WTC11 (cell line): ENCODE data around the gene DECR2. TPM values are rescaled to one million over a fixed set of nuclear protein-coding genes. Genes with fewer than 3 reads are reported as not detected.

Source experiments
- ATAC-seq: fragments of 200-7000 bp; cut with Tn5 transposase; 2 replicates; pipeline ENCODE4 v1.10.0; 2021; ENCODE audit warnings: mild to moderate bottlenecking, moderate library complexity
- CTCF ChIA-PET: fragments of 300-600 bp; sonication (Branson Sonifier 250); formaldehyde crosslinking; loops from one replicate; lab custom pipeline; 2021; ENCODE audit warnings: antibody characterized with exemption; lab: Charles Lee
- POLR2A ChIA-PET: fragments of 350-600 bp; sonication (Branson Sonifier 250); formaldehyde crosslinking; loops from one replicate; lab custom pipeline; 2021; ENCODE audit warnings: antibody characterized with exemption; lab: Charles Lee
- DNase-seq: peaks from one replicate; pipeline ENCODE4 v3.0.0; 2021; ENCODE audit warnings: low spot score
- H3K27ac Mint-ChIP-seq: 2 replicates; pipeline ENCODE4 v1.8.0; 2021; ENCODE audit warnings: mixed read lengths
- H3K27me3 Mint-ChIP-seq: 2 replicates; pipeline ENCODE4 v1.8.0; 2021; ENCODE audit warnings: low read depth, mild to moderate bottlenecking, moderate library complexity, mixed read lengths
- H3K36me3 Mint-ChIP-seq: 2 replicates; pipeline ENCODE4 v1.8.0; 2021; ENCODE audit warnings: mixed read lengths
- H3K4me1 Mint-ChIP-seq: 2 replicates; pipeline ENCODE4 v1.8.0; 2022; ENCODE audit warnings: mixed read lengths
- H3K4me3 Mint-ChIP-seq: 2 replicates; pipeline ENCODE4 v1.8.0; 2021; ENCODE audit warnings: mild to moderate bottlenecking, moderate library complexity, mixed read lengths
- H3K9me3 Mint-ChIP-seq: 2 replicates; pipeline ENCODE4 v1.8.0; 2021; ENCODE audit warnings: mixed read lengths
- ELF4 ChIP-seq: sonication (generic); formaldehyde crosslinking; IDR thresholded peaks from 2 replicates; pipeline ENCODE4 v1.8.1; 2022; ENCODE audit warnings: low read depth, mild to moderate bottlenecking, moderate library complexity, missing genetic modification reagents
- EMX1 ChIP-seq: fragments of 250-450 bp; sonication (Bioruptor Pico); IDR thresholded peaks from 2 replicates; pipeline ENCODE4 v1.8.0; 2021; ENCODE audit warnings: mild to moderate bottlenecking
- GTF2I ChIP-seq: fragments of 250-450 bp; sonication (Bioruptor Pico); conservative IDR thresholded peaks from 2 replicates; pipeline ENCODE4 v1.4.0; 2021; ENCODE audit warnings: mild to moderate bottlenecking
- HMGA2 ChIP-seq: fragments of 250-450 bp; sonication (Bioruptor Pico); IDR thresholded peaks from 2 replicates; pipeline ENCODE4 v1.4.0; 2021; ENCODE audit warnings: mild to moderate bottlenecking, moderate library complexity
- IRF2 ChIP-seq: sonication (generic); formaldehyde crosslinking; IDR thresholded peaks from 2 replicates; pipeline ENCODE4 v1.8.0; 2022; ENCODE audit warnings: low read depth, missing genetic modification reagents, borderline replicate concordance
- KAT7 ChIP-seq: sonication (generic); formaldehyde crosslinking; IDR thresholded peaks from 2 replicates; pipeline ENCODE4 v1.8.1; 2023; ENCODE audit warnings: missing genetic modification reagents, mild to moderate bottlenecking, borderline replicate concordance
- MYBL2 ChIP-seq: sonication (generic); formaldehyde crosslinking; IDR thresholded peaks from 2 replicates; pipeline ENCODE4 v1.8.1; 2023; ENCODE audit warnings: mild to moderate bottlenecking, moderate library complexity, missing genetic modification reagents
- NFATC4 ChIP-seq: fragments of 250-450 bp; sonication (Bioruptor Pico); IDR thresholded peaks from 2 replicates; pipeline ENCODE4 v1.9.0; 2021; ENCODE audit warnings: mild to moderate bottlenecking
- TP53 ChIP-seq: sonication (generic); formaldehyde crosslinking; IDR thresholded peaks from 2 replicates; pipeline ENCODE4 v1.8.1; 2023; ENCODE audit warnings: mild to moderate bottlenecking, missing genetic modification reagents
- ZNF121 ChIP-seq: sonication (generic); formaldehyde crosslinking; IDR thresholded peaks from 2 replicates; pipeline ENCODE4 v1.8.0; 2023; ENCODE audit warnings: missing genetic modification reagents
- ZNF232 ChIP-seq: sonication (generic); formaldehyde crosslinking; IDR thresholded peaks from 2 replicates; pipeline ENCODE4 v1.8.0; 2022; ENCODE audit warnings: mild to moderate bottlenecking, missing genetic modification reagents
- total RNA-seq: library from RNA; stranded (reverse); gene quantifications from 3 replicates; pipeline ENCODE4 v1.2.3, GENCODE V29; 2021
- TF ChIP-seq, protein P1 (sequence below): sonication (generic); formaldehyde crosslinking; IDR thresholded peaks from 2 replicates; pipeline ENCODE4 v1.8.1; 2023; ENCODE audit warnings: mild to moderate bottlenecking, moderate library complexity, missing genetic modification reagents
- TF ChIP-seq, protein P2 (sequence below): fragments of 250-450 bp; sonication (Bioruptor Pico); IDR thresholded peaks from 2 replicates; pipeline ENCODE4 v1.9.0; 2021; ENCODE audit warnings: mild to moderate bottlenecking, borderline replicate concordance
- TF ChIP-seq, protein P3 (sequence below): sonication (generic); formaldehyde crosslinking; IDR thresholded peaks from 2 replicates; pipeline ENCODE4 v1.8.1; 2023; ENCODE audit warnings: mild to moderate bottlenecking, missing genetic modification reagents, borderline replicate concordance
- TF ChIP-seq, protein P4 (sequence below): sonication (generic); formaldehyde crosslinking; IDR thresholded peaks from 2 replicates; pipeline ENCODE4 v1.8.1; 2022; ENCODE audit warnings: mild to moderate bottlenecking, moderate library complexity, missing genetic modification reagents
- TF ChIP-seq, protein P5 (sequence below): sonication (generic); formaldehyde crosslinking; IDR thresholded peaks from 2 replicates; pipeline ENCODE4 v1.8.1; 2022; ENCODE audit warnings: low read depth, missing genetic modification reagents, borderline replicate concordance
- TF ChIP-seq, protein P6 (sequence below): sonication (generic); formaldehyde crosslinking; IDR thresholded peaks from 2 replicates; pipeline ENCODE4 v1.8.0; 2023; ENCODE audit warnings: missing genetic modification reagents

Gene DECR2
- total RNA-seq, 1 experiment from 2014 or later = 43.6 TPM

DNA sequence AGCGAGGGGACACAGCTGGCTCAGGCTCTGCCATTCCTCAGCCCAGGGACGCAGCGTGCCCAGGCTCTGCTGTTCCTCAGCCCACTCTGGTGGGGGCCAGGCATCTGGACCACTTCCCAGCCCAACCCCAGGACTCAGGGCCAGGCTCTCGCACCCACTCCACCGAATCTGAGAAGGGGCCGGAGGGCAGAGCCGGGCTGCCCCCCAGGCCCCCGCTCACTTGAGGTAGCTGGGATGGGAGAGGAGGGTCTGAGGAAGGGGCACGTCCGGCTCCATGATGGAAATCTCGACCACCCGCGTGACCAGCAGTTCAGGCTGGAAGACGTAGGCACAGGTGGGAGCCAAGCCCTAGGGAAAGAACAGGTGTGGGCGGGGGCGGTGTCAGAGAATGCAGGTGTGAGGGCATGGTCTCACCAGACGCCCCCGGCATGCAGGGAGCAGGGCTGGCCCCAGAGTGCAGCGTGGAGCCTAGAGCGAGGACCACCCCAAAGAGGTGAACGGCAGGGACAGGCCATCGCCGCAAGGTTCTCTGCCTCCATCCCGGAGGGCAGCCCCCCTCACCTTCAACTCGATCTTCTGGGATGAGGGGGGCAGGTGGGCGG, 24.8 kb upstream of the DECR2 start:
- Mint-ChIP-seq H3K27me3 (no peaks in the 10 kb centered on the region), H3K4me1 (peaks cover 15% of the 10 kb centered on the region), H3K9me3 (no peaks in the 10 kb centered on the region), H3K4me3 (no peak overlapping the region), H3K27ac (no peak overlapping the region)
- ATAC-seq (no peak), DNase-seq (no peak)
- TF ChIP-seq GTF2I (CRISPR knock-in tag) (no peak), HMGA2 (CRISPR knock-in tag) (no peak), MYBL2 (CRISPR knock-in tag) (no peak), ELF4 (CRISPR knock-in tag) (no peak), IRF2 (CRISPR knock-in tag) (no peak), ZNF121 (no peak), ZNF232 (CRISPR knock-in tag) (no peak), TP53 (CRISPR knock-in tag) (no peak), NFATC4 (CRISPR knock-in tag) (no peak), KAT7 (no peak), EMX1 (CRISPR knock-in tag) (no peak)
- TF ChIP-seq, protein P1, sequence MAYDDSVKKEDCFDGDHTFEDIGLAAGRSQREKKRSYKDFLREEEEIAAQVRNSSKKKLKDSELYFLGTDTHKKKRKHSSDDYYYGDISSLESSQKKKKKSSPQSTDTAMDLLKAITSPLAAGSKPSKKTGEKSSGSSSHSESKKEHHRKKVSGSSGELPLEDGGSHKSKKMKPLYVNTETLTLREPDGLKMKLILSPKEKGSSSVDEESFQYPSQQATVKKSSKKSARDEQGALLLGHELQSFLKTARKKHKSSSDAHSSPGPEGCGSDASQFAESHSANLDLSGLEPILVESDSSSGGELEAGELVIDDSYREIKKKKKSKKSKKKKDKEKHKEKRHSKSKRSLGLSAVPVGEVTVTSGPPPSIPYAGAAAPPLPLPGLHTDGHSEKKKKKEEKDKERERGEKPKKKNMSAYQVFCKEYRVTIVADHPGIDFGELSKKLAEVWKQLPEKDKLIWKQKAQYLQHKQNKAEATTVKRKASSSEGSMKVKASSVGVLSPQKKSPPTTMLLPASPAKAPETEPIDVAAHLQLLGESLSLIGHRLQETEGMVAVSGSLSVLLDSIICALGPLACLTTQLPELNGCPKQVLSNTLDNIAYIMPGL = no peak
- TF ChIP-seq, protein P2, sequence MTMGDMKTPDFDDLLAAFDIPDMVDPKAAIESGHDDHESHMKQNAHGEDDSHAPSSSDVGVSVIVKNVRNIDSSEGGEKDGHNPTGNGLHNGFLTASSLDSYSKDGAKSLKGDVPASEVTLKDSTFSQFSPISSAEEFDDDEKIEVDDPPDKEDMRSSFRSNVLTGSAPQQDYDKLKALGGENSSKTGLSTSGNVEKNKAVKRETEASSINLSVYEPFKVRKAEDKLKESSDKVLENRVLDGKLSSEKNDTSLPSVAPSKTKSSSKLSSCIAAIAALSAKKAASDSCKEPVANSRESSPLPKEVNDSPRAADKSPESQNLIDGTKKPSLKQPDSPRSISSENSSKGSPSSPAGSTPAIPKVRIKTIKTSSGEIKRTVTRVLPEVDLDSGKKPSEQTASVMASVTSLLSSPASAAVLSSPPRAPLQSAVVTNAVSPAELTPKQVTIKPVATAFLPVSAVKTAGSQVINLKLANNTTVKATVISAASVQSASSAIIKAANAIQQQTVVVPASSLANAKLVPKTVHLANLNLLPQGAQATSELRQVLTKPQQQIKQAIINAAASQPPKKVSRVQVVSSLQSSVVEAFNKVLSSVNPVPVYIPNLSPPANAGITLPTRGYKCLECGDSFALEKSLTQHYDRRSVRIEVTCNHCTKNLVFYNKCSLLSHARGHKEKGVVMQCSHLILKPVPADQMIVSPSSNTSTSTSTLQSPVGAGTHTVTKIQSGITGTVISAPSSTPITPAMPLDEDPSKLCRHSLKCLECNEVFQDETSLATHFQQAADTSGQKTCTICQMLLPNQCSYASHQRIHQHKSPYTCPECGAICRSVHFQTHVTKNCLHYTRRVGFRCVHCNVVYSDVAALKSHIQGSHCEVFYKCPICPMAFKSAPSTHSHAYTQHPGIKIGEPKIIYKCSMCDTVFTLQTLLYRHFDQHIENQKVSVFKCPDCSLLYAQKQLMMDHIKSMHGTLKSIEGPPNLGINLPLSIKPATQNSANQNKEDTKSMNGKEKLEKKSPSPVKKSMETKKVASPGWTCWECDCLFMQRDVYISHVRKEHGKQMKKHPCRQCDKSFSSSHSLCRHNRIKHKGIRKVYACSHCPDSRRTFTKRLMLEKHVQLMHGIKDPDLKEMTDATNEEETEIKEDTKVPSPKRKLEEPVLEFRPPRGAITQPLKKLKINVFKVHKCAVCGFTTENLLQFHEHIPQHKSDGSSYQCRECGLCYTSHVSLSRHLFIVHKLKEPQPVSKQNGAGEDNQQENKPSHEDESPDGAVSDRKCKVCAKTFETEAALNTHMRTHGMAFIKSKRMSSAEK = no peak
- TF ChIP-seq, protein P3, sequence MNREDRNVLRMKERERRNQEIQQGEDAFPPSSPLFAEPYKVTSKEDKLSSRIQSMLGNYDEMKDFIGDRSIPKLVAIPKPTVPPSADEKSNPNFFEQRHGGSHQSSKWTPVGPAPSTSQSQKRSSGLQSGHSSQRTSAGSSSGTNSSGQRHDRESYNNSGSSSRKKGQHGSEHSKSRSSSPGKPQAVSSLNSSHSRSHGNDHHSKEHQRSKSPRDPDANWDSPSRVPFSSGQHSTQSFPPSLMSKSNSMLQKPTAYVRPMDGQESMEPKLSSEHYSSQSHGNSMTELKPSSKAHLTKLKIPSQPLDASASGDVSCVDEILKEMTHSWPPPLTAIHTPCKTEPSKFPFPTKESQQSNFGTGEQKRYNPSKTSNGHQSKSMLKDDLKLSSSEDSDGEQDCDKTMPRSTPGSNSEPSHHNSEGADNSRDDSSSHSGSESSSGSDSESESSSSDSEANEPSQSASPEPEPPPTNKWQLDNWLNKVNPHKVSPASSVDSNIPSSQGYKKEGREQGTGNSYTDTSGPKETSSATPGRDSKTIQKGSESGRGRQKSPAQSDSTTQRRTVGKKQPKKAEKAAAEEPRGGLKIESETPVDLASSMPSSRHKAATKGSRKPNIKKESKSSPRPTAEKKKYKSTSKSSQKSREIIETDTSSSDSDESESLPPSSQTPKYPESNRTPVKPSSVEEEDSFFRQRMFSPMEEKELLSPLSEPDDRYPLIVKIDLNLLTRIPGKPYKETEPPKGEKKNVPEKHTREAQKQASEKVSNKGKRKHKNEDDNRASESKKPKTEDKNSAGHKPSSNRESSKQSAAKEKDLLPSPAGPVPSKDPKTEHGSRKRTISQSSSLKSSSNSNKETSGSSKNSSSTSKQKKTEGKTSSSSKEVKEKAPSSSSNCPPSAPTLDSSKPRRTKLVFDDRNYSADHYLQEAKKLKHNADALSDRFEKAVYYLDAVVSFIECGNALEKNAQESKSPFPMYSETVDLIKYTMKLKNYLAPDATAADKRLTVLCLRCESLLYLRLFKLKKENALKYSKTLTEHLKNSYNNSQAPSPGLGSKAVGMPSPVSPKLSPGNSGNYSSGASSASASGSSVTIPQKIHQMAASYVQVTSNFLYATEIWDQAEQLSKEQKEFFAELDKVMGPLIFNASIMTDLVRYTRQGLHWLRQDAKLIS = no peak
- TF ChIP-seq, protein P4, sequence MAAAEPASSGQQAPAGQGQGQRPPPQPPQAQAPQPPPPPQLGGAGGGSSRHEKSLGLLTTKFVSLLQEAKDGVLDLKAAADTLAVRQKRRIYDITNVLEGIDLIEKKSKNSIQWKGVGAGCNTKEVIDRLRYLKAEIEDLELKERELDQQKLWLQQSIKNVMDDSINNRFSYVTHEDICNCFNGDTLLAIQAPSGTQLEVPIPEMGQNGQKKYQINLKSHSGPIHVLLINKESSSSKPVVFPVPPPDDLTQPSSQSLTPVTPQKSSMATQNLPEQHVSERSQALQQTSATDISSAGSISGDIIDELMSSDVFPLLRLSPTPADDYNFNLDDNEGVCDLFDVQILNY (CRISPR knock-in tag) = no peak
- TF ChIP-seq, protein P5, sequence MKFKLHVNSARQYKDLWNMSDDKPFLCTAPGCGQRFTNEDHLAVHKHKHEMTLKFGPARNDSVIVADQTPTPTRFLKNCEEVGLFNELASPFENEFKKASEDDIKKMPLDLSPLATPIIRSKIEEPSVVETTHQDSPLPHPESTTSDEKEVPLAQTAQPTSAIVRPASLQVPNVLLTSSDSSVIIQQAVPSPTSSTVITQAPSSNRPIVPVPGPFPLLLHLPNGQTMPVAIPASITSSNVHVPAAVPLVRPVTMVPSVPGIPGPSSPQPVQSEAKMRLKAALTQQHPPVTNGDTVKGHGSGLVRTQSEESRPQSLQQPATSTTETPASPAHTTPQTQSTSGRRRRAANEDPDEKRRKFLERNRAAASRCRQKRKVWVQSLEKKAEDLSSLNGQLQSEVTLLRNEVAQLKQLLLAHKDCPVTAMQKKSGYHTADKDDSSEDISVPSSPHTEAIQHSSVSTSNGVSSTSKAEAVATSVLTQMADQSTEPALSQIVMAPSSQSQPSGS = no peak
- TF ChIP-seq, protein P6, sequence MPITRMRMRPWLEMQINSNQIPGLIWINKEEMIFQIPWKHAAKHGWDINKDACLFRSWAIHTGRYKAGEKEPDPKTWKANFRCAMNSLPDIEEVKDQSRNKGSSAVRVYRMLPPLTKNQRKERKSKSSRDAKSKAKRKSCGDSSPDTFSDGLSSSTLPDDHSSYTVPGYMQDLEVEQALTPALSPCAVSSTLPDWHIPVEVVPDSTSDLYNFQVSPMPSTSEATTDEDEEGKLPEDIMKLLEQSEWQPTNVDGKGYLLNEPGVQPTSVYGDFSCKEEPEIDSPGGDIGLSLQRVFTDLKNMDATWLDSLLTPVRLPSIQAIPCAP (CRISPR knock-in tag) = no peak
- TF ChIP-seq, all 79 proteins: peak for 0
- ChIA-PET CTCF (no interaction called here), POLR2A (no interaction called here)
- H3K36me3 Mint-ChIP-seq = peaks cover 9% of the 10 kb centered on the region
